Suprapubic skin (tissue), 3 donors: ENCODE data around the gene GBF1.
A peak's percentile ranks its signal among the peaks of the same experiment; 100 is the strongest.

Experiments used
- CTCF ChIP-seq, 2 donors: fragments of 200-600 bp in 1 of 2; fragments of 450-650 bp in 1 of 2; sonication (generic) in 1 of 2; IDR thresholded peaks; one replicate each; pipeline ENCODE4 v1.5.1; 2016 to 2019; ENCODE audit warnings: antibody characterized with exemption in 2 of 2, mild to moderate bottlenecking in 1 of 2, moderate library complexity in 1 of 2
- POLR2AphosphoS5 ChIP-seq, 3 donors: sonication (generic); formaldehyde crosslinking; IDR thresholded peaks; one replicate each; pipeline ENCODE4 v1.6.1; 2017; ENCODE audit warnings: antibody characterized with exemption in 3 of 3

GRCh38 chr10:102420714-102421506 lies 175.6 kb downstream of the GBF1 start, which contains the start of gene FBXL15:
- no peak for TF ChIP-seq CTCF (IDR thresholded peaks at IDR 0.05)
- TF ChIP-seq POLR2AphosphoS5 (IDR thresholded peaks at IDR 0.05), result peak in 2 of 3 donors; percentile 40 to 68
